HEK293T (cell line): ENCODE measurements around the gene THOP1.

Experiments used
- CTCF ChIA-PET: fragments of 350-600 bp; formaldehyde crosslinking; extraction: SDS; loops from one replicate; lab custom pipeline; 2021; ENCODE audit warnings: antibody characterized with exemption, inconsistent platforms; lab: Yijun Ruan, JAX
- POLR2A ChIA-PET: fragments of 350-600 bp; formaldehyde crosslinking; extraction: SDS; loops from one replicate; lab custom pipeline; 2020; ENCODE audit warnings: antibody characterized with exemption, inconsistent platforms; lab: Yijun Ruan, JAX
- DNase-seq: peaks from one replicate; pipeline ENCODE4 v3.0.0; 2012; ENCODE audit warnings: mixed read lengths; ENCODE audit errors: extremely low spot score
- ARNT ChIP-seq: fragments of 450-650 bp; IDR thresholded peaks from 2 replicates; pipeline ENCODE4 v1.6.1; 2017; ENCODE audit warnings: mild to moderate bottlenecking
- BHLHE40 ChIP-seq: fragments of 450-650 bp; IDR thresholded peaks from 2 replicates; pipeline ENCODE4 v1.6.1; 2016; ENCODE audit warnings: mild to moderate bottlenecking, moderate library complexity, borderline replicate concordance
- CTBP1 ChIP-seq: fragments of 450-650 bp; IDR thresholded peaks from 2 replicates; pipeline ENCODE4 v1.6.1; 2016; ENCODE audit warnings: borderline replicate concordance
- ELF4 ChIP-seq: fragments of 450-650 bp; IDR thresholded peaks from 2 replicates; pipeline ENCODE4 v1.6.1; 2017; ENCODE audit warnings: antibody characterized with exemption
- FOXA1 ChIP-seq: fragments of 450-650 bp; IDR thresholded peaks from 2 replicates; pipeline ENCODE4 v1.6.1; 2016; ENCODE audit warnings: mild to moderate bottlenecking
- FOXK2 ChIP-seq: fragments of 450-650 bp; IDR thresholded peaks from 2 replicates; pipeline ENCODE4 v1.6.1; 2016; ENCODE audit warnings: mild to moderate bottlenecking
- FOXM1 ChIP-seq: fragments of 450-650 bp; IDR thresholded peaks from 2 replicates; pipeline ENCODE4 v1.6.1; 2017; ENCODE audit warnings: mild to moderate bottlenecking, borderline replicate concordance
- HDGF ChIP-seq: fragments of 450-650 bp; IDR thresholded peaks from 2 replicates; pipeline ENCODE4 v1.6.1; 2017; ENCODE audit warnings: antibody characterized with exemption, borderline replicate concordance
- L3MBTL2 ChIP-seq: fragments of 450-650 bp; conservative IDR thresholded peaks from 2 replicates; pipeline ENCODE4 v1.6.1; 2016; ENCODE audit warnings: mild to moderate bottlenecking
- LEF1 ChIP-seq: fragments of 450-650 bp; IDR thresholded peaks from 2 replicates; pipeline ENCODE4 v1.6.1; 2017; ENCODE audit warnings: mild to moderate bottlenecking, borderline replicate concordance
- NFRKB ChIP-seq: fragments of 450-650 bp; IDR thresholded peaks from 2 replicates; pipeline ENCODE4 v1.6.1; 2016; ENCODE audit warnings: mild to moderate bottlenecking, moderate library complexity
- SP1 ChIP-seq: fragments of 450-650 bp; IDR thresholded peaks from 2 replicates; pipeline ENCODE4 v1.6.1; 2017
- SUZ12 ChIP-seq: fragments of 450-650 bp; IDR thresholded peaks from 2 replicates; pipeline ENCODE4 v1.6.1; 2016; ENCODE audit warnings: mild to moderate bottlenecking
- TARDBP ChIP-seq: fragments of 450-650 bp; IDR thresholded peaks from 2 replicates; pipeline ENCODE4 v1.6.1; 2016
- ZNF384 ChIP-seq: fragments of 450-650 bp; IDR thresholded peaks from 2 replicates; pipeline ENCODE4 v1.6.1; 2016
- TF ChIP-seq, protein P1 (sequence below): fragments of 450-650 bp; IDR thresholded peaks from 2 replicates; pipeline ENCODE4 v1.6.1; 2016

THOP1 gene

GRCh38 chr19:2845107-2845506 lies 59.8 kb downstream of the THOP1 start:
- ChIA-PET CTCF (no interaction called here), POLR2A (no interaction called here)
- no peak for TF ChIP-seq ARNT
- no peak for TF ChIP-seq TARDBP
- no peak for TF ChIP-seq HDGF
- no peak for TF ChIP-seq FOXK2
- no peak for TF ChIP-seq SP1
- TF ChIP-seq ELF4, result no peak
- DNase-seq, result no peak

DNA sequence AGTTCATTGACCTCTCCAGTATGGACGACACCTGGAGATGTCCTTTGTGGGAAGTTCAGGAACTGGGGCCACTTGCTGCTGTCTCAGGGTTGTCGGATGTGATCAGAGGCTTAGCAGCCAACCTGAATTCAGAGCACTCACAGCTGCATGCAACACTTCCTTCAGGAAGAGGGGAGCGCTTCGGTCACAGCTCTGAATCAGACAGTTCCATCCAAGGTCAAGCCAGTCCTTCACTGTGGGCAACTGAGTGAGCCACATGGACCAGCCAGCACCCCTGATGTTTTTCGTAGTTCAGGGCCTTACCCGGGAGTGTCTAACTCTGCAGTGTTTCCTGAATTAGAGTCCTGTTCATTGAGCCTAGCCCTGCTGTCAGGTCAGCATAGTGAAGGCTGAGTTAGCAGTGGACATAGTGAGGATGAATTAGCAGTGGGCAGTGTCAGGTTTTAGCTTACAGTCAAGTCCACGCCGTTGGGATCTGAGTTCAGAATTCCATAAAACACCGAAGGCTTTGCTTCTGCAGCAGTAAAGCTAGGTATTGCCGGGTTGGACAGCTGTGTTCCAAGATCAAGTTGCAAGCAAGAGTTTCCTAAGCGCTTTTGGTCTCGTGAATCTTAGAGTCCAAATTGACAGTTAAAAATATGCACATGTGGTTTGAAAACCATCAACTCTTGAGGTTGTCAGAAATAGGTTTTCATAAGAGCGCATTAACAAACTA lies 61.0 kb downstream of the THOP1 start:
- DNase-seq, result no peak
- ChIA-PET POLR2A (no interaction called here), CTCF (no interaction called here)
- no peak for TF ChIP-seq TARDBP
- TF ChIP-seq NFRKB, result no peak
- TF ChIP-seq FOXK2, result no peak
- no peak for TF ChIP-seq LEF1
- TF ChIP-seq BHLHE40, result no peak
- no peak for TF ChIP-seq ZNF384
- TF ChIP-seq ARNT, result no peak
- no peak for TF ChIP-seq SUZ12
- no peak for TF ChIP-seq ELF4
- TF ChIP-seq, protein P1, sequence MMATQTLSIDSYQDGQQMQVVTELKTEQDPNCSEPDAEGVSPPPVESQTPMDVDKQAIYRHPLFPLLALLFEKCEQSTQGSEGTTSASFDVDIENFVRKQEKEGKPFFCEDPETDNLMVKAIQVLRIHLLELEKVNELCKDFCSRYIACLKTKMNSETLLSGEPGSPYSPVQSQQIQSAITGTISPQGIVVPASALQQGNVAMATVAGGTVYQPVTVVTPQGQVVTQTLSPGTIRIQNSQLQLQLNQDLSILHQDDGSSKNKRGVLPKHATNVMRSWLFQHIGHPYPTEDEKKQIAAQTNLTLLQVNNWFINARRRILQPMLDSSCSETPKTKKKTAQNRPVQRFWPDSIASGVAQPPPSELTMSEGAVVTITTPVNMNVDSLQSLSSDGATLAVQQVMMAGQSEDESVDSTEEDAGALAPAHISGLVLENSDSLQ, result no peak
- TF ChIP-seq L3MBTL2, result no peak
- no peak for TF ChIP-seq CTBP1
- TF ChIP-seq HDGF, result no peak
- no peak for TF ChIP-seq FOXA1

- no peak for DNase-seq
- ChIA-PET POLR2A (no interaction called here), CTCF (interaction anchor here (0.6 kb wide), 1 partner anchor 26 kb away, joined by 4 read pairs; no protein-coding TSS in a partner anchor)
- no peak for TF ChIP-seq SP1
- no peak for TF ChIP-seq BHLHE40
- no peak for TF ChIP-seq ARNT
- no peak for TF ChIP-seq FOXM1
- TF ChIP-seq ELF4, result no peak
Observed at GRCh38 chr19:2847507-2847906, 62.2 kb downstream of the THOP1 start.

- CTCF ChIA-PET, result interaction anchor here (0.9 kb wide), 1 partner anchor 99 kb away, joined by 3 read pairs; no protein-coding TSS in a partner anchor
- TF ChIP-seq LEF1 (no peak), ZNF384 (no peak), FOXA1 (no peak), L3MBTL2 (no peak), ARNT (no peak)
- TF ChIP-seq, protein P1, result no peak
- POLR2A ChIA-PET, result no interaction called here
- DNase-seq, result no peak
Observed at GRCh38 chr19:2848616-2849015, 63.3 kb downstream of the THOP1 start.

GRCh38 chr19:2850256-2850925 lies 65.1 kb downstream of the THOP1 start:
- TF ChIP-seq L3MBTL2 (no peak), LEF1 (no peak), SUZ12 (no peak), FOXA1 (no peak), TARDBP (no peak), FOXM1 (no peak), HDGF (no peak), ZNF384 (no peak), ARNT (no peak), NFRKB (no peak), CTBP1 (no peak), BHLHE40 (no peak), FOXK2 (no peak), SP1 (no peak), ELF4 (no peak)
- TF ChIP-seq, protein P1, result no peak
- ChIA-PET POLR2A (no interaction called here), CTCF (no interaction called here)
- no peak for DNase-seq

GRCh38 chr19:2852598-2852997 lies 67.3 kb downstream of the THOP1 start:
- no peak for DNase-seq
- no peak for TF ChIP-seq L3MBTL2
- TF ChIP-seq FOXM1, result no peak
- no peak for TF ChIP-seq SUZ12
- TF ChIP-seq FOXK2, result no peak
- no peak for TF ChIP-seq ZNF384
- no peak for TF ChIP-seq ARNT
- TF ChIP-seq LEF1, result no peak
- TF ChIP-seq NFRKB, result no peak
- no peak for TF ChIP-seq CTBP1
- no peak for TF ChIP-seq HDGF
- no peak for TF ChIP-seq ELF4
- TF ChIP-seq FOXA1, result no peak
- TF ChIP-seq, protein P1, result no peak
- TF ChIP-seq BHLHE40, result no peak
- no peak for TF ChIP-seq SP1
- no peak for TF ChIP-seq TARDBP

More at GRCh38 chr19:2852598-2852997, 67.3 kb downstream of the THOP1 start:
- CTCF ChIA-PET, result no interaction called here
- POLR2A ChIA-PET, result no interaction called here
